ENCODE measurements around the gene BSN. TPM values are rescaled to one million over a fixed set of nuclear protein-coding genes. Genes with fewer than 3 reads are reported as not detected.

Gene BSN
- total and polyA plus RNA-seq, 9 donors: 0.44 to 1.2 (median 0.62) TPM

DNA sequence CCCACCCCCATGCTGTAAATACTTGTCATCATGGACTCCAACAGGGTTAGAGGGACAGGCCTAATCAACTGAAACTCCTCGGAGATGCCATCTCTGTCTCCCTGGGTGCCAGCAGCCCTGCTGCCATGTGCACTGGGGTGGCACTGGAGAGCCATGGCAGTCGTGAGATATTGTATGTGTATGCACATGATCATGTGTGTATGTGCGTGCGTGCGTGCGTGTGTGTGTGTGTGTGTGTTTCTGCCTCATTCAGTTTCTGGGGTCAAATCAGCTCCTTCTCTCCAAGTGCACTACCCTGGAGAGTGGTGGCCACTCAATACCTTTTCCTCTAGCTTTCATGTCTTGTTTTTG, 116.6 kb downstream of the BSN start:
- WGBS (ENCODE audit: insufficient coverage): no CpG with 5 or more reads among the region's 6 CpGs
- Histone ChIP-seq H3K9me3 (replicated peaks; ENCODE audit: control insufficient read depth, low read depth, low read length) (peaks cover 3% of the 10 kb centered on the region), H3K36me3 (ENCODE audit: control insufficient read depth, insufficient read depth, low read length) (peaks cover 3% of the 10 kb centered on the region), H3K27me3 (ENCODE audit: control insufficient read depth, insufficient read depth, low read length) (no peaks in the 10 kb centered on the region), H3K27ac (ENCODE audit: low read length) (no peak overlapping the region), H3K4me1 (ENCODE audit: control insufficient read depth, insufficient read depth, low read length) (peaks cover 32% of the 10 kb centered on the region), H3K4me3 (ENCODE audit: low read length) (no peak overlapping the region)
- DNase-seq: no peak

DNA sequence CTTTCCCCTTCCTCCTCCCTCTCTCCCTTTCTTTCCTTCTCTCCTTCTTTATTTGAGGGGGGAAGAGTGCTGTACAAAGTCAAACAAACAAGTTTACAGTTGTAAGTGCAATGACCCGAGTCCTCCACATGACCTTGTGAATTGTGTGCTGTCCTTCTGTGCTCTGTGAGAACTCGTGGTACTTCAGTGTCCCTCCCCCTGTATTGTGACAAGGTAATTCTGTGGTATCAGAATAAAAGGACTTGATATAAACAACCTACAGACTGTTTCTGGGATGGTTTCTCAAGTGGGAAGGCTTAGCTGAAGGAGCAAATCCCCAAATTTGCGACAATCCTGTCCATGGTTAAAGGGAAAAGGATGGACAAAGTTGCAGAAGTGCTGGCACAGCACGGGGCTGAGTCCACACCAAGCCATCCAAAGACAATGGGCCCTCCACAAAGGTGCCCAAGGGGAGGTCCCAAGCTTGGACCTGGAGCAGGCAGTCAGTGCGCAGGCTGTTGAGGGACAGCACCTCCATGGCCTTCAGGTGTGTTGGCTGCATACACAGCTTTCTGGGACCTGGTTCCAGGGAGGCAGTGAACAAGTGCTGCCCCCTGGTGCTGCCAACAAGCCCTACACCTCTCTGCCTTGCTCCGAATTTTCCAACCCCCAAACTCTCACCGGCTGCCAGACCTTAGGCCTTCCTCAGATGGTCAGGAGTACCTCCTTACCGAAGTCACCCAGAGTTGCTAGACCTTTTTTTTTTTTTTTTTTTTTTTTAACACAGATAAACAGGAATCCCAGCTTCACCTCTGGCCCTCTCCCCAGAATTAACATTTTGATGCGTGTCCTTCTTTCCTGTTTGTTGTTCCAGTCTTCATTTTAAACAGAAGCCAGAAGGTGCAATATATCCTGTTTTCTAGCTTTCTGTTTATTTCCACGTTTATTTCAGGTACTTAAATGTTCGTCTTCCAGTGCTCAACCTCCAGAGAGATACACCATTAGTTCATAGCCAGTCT, 117.3 kb downstream of the BSN start:
- Histone ChIP-seq H3K4me1 (ENCODE audit: control insufficient read depth, insufficient read depth, low read length) (peaks cover 30% of the 10 kb centered on the region), H3K27me3 (ENCODE audit: control insufficient read depth, insufficient read depth, low read length) (no peaks in the 10 kb centered on the region), H3K9me3 (replicated peaks; ENCODE audit: control insufficient read depth, low read depth, low read length) (peaks cover 3% of the 10 kb centered on the region), H3K36me3 (ENCODE audit: control insufficient read depth, insufficient read depth, low read length) (peaks cover 10% of the 10 kb centered on the region), H3K27ac (ENCODE audit: low read length) (no peak overlapping the region), H3K4me3 (ENCODE audit: low read length) (no peak overlapping the region)
- peak; percentile 73 for DNase-seq
- WGBS (ENCODE audit: insufficient coverage): 31% methylated on average over 8 of the region's 11 CpGs

DNA sequence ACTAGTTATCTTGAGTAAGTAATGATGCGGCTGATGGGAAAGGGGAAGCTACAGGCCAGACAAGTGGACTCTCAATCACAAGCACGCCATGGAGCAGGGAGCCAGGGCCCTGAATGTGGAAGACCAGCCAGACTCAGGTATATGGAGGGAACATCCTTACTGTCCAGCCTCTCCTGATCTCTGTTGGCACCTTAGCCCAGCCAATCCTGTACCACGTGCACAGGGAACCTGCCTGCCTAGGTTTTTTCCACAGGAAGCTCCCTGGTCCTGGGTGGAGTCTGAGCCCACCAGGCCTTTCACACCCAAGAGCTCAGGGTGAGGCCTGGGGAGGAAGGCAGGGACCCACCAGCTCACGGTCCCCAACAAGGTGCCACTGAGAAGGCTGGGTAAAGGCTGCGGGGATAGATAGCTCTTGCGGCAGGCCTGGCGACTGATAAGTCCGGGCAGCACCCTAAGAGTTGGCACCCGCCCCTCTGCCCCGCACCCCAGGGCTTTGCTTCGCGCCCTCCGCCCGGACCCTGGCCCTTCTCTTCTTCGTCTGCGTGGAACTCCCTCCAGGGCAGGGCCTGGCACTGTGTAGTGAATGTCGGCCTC, 118.9 kb downstream of the BSN start:
- Histone ChIP-seq H3K27me3 (ENCODE audit: control insufficient read depth, insufficient read depth, low read length) (no peaks in the 10 kb centered on the region), H3K36me3 (ENCODE audit: control insufficient read depth, insufficient read depth, low read length) (peaks cover 26% of the 10 kb centered on the region), H3K9me3 (replicated peaks; ENCODE audit: control insufficient read depth, low read depth, low read length) (peaks cover 3% of the 10 kb centered on the region), H3K4me1 (ENCODE audit: control insufficient read depth, insufficient read depth, low read length) (peaks cover 17% of the 10 kb centered on the region), H3K27ac (ENCODE audit: low read length) (peak overlapping the region; percentile 97), H3K4me3 (ENCODE audit: low read length) (peak overlapping the region; percentile 85)
- peak; percentile 30 for DNase-seq
- WGBS (ENCODE audit: insufficient coverage): 21% methylated on average over 14 of the region's 17 CpGs

DNA sequence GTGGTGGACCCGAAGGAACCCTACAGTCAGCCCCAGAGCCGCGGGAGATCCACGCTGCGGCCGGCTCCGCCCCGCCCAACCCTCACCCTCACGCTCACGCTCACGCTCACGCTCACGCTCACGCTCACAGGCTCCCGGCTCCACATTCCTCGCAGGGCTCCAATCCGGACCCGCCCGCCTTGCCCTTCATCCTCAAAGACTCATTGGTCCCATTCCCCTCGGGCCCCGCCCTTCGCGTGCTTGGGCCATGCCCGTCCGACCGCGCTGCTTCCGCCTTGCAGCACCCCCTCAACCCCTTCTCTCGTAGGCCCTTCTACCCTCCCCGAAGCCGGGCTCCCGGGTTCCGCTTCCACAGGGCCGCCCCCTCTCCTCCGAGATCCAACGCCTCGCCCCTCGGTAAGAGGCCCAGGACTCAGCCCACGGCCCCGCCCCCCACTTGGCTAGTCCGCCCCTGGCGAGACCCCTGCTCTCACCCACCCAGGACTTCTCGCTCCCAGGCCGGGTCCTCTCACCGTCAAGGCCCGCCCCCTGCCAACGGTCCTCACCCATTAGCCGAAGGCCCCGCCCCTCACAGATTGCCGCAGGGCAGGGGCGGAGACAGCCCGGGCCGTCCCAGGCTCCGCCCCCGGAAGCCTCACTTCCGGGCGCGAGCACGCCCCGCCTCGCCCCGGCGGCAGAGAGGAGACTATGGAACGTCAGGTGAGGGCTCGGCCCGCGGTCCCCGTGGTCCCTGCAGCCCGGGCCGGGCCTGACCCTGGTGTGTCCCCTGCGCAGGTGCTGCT, 119.6 kb downstream of the BSN start, which contains the start of gene APEH:
APEH (plus strand) TSS at position 637 of the 782 bp plus-strand sequence; CDS start at position 688, 51 bp downstream.
- H3K9me3 ChIP-seq (replicated peaks; ENCODE audit: control insufficient read depth, low read depth, low read length): peaks cover 3% of the 10 kb centered on the region
- DNase-seq: peak; percentile 96
- H3K27me3 ChIP-seq (ENCODE audit: control insufficient read depth, insufficient read depth, low read length): no peaks in the 10 kb centered on the region
- H3K36me3 ChIP-seq (ENCODE audit: control insufficient read depth, insufficient read depth, low read length): peaks cover 33% of the 10 kb centered on the region
- H3K4me3 ChIP-seq (ENCODE audit: low read length): peak within 1 kb of the TSS; percentile 85
- H3K27ac ChIP-seq (ENCODE audit: low read length): peak within 1 kb of the TSS; percentile 97
- WGBS (ENCODE audit: insufficient coverage): under 1% methylated on average over 70 of the region's 71 CpGs
- peaks cover 15% of the 10 kb centered on the region for H3K4me1 ChIP-seq (ENCODE audit: control insufficient read depth, insufficient read depth, low read length)

DNA sequence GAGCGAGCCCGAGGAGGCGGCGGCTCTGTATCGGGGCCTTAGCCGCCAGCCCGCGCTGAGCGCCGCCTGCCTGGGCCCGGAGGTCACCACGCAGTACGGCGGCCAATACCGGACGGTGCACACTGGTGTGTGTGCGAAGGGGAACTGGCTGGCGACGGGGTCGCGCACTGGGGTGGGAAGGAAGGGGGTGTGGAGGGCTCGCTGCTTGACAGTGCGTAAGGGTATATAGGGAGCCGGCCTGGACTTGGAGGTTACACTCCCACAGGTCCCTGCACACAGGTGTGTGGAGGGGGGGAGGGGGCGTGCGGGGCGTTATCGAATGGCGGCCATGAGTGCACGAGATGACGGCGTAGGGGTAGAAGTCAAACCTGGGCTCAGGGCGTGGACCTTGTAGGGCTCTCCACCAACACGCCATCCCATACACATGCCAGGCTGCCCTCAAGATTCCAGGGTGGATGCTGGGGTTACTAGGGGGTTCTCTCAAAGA, 120.3 kb downstream of the BSN start:
- DNase-seq: no peak
- 2% methylated on average over 23 of the region's 34 CpGs for WGBS (ENCODE audit: insufficient coverage)
- Histone ChIP-seq H3K9me3 (replicated peaks; ENCODE audit: control insufficient read depth, low read depth, low read length) (peaks cover 3% of the 10 kb centered on the region), H3K27me3 (ENCODE audit: control insufficient read depth, insufficient read depth, low read length) (no peaks in the 10 kb centered on the region), H3K4me3 (ENCODE audit: low read length) (peak overlapping the region; percentile 85), H3K4me1 (ENCODE audit: control insufficient read depth, insufficient read depth, low read length) (peaks cover 15% of the 10 kb centered on the region), H3K36me3 (ENCODE audit: control insufficient read depth, insufficient read depth, low read length) (peaks cover 40% of the 10 kb centered on the region), H3K27ac (ENCODE audit: low read length) (peak overlapping the region; percentile 97)

DNA sequence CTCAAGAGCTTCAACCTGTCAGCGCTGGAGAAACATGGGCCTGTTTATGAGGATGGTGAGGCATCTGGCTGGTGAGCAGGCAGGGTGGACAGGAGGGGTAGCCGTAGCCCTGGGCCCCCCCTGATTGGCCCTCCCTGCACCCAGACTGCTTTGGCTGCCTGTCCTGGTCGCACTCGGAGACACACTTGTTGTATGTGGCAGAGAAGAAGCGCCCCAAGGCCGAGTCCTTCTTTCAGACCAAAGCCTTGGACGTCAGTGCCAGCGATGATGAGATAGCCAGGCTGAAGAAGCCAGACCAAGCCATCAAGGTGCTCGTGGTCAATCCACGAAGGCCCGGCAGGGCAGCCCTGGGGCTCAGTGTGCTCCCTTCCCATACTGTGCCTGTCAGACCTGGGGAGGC, 121.6 kb downstream of the BSN start:
- Histone ChIP-seq H3K27me3 (ENCODE audit: control insufficient read depth, insufficient read depth, low read length) (no peaks in the 10 kb centered on the region), H3K4me3 (ENCODE audit: low read length) (no peak overlapping the region), H3K4me1 (ENCODE audit: control insufficient read depth, insufficient read depth, low read length) (peaks cover 15% of the 10 kb centered on the region), H3K27ac (ENCODE audit: low read length) (no peak overlapping the region), H3K9me3 (replicated peaks; ENCODE audit: control insufficient read depth, low read depth, low read length) (peaks cover 3% of the 10 kb centered on the region), H3K36me3 (ENCODE audit: control insufficient read depth, insufficient read depth, low read length) (peaks cover 53% of the 10 kb centered on the region)
- 94% methylated on average over 8 of the region's 11 CpGs for WGBS (ENCODE audit: insufficient coverage)
- no peak for DNase-seq

DNA sequence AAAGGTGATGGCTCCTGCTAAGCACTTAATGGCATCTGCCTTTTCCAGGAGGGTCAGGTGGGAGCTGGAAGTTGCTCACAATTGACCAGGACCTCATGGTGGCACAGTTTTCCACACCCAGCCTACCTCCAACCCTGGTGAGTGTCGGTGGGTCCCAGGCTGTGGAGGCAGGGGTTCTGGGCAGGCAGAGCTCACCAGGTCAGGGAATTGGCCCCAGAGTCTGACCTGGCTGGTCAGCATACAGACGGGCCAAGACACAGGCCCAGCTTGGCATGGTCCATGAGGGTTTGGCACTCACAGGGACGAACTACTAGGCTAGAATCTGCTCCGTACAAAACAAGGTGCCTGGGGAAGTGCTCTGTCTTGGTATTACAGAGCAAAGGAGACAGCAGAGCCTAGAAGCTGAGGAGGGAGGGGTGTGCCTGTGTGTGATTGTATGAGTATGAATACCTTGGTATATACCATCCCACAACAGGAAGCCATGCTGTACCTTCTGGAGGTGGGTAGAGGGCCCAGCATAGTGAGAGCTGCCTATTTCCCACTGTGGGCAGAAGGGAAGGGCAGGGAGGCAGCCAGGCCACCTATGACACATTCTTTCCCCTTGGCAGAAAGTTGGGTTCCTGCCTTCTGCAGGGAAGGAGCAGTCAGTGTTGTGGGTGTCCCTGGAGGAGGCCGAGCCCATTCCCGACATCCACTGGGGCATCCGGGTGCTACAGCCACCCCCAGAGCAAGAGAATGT, 126.4 kb downstream of the BSN start:
- Histone ChIP-seq H3K9me3 (replicated peaks; ENCODE audit: control insufficient read depth, low read depth, low read length) (no peaks in the 10 kb centered on the region), H3K27me3 (ENCODE audit: control insufficient read depth, insufficient read depth, low read length) (peaks cover 15% of the 10 kb centered on the region)
- 82% methylated on average over 6 of the region's 7 CpGs for WGBS (ENCODE audit: insufficient coverage)

DNA sequence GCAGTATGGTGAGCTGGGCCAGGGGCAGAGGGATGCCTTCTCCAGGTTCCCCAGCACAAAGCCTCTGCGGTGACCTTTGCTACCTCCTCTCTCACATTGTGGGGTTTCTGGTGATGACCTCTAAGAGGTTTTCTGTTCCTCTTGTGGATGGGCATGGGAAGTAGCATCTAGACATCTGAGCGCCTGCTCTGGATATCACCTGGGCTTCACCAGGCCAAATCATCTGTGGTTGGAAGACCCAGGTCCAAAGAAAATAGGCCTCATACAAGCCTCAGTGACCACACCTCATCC, 126.9 kb downstream of the BSN start:
- Histone ChIP-seq H3K9me3 (replicated peaks; ENCODE audit: control insufficient read depth, low read depth, low read length) (no peaks in the 10 kb centered on the region), H3K27me3 (ENCODE audit: control insufficient read depth, insufficient read depth, low read length) (peaks cover 18% of the 10 kb centered on the region), H3K4me1 (ENCODE audit: control insufficient read depth, insufficient read depth, low read length) (peaks cover under 1% of the 10 kb centered on the region), H3K36me3 (ENCODE audit: control insufficient read depth, insufficient read depth, low read length) (peaks cover 83% of the 10 kb centered on the region), H3K27ac (ENCODE audit: low read length) (no peak overlapping the region), H3K4me3 (ENCODE audit: low read length) (no peak overlapping the region)
- 100% methylated on average over 1 of the region's 2 CpGs for WGBS (ENCODE audit: insufficient coverage)
- DNase-seq: no peak

More for the DNA sequence above, 126.4 kb downstream of the BSN start:
- no peaks in the 10 kb centered on the region for H3K4me1 ChIP-seq (ENCODE audit: control insufficient read depth, insufficient read depth, low read length)
- H3K4me3 ChIP-seq (ENCODE audit: low read length): no peak overlapping the region
- no peak overlapping the region for H3K27ac ChIP-seq (ENCODE audit: low read length)
- H3K36me3 ChIP-seq (ENCODE audit: control insufficient read depth, insufficient read depth, low read length): peaks cover 88% of the 10 kb centered on the region
- DNase-seq: no peak

DNA sequence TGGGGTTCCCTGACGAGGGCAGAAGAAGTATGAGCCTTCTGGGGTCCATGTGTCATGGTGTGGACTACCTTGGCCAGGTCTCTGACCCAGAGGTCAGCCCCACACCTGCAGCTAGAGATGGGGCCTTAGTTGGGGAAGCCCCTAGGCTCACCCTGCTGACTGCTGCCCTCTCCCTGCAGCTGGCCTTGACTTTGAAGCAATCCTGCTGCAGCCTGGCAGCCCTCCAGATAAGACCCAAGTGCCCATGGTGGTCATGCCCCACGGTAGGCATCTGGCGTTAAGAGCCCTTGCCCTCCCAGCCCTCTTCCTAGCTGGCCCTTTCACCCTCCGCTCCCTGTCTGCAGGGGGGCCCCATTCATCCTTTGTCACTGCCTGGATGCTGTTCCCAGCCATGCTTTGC, 127.3 kb downstream of the BSN start:
- peaks cover 79% of the 10 kb centered on the region for H3K36me3 ChIP-seq (ENCODE audit: control insufficient read depth, insufficient read depth, low read length)
- no peak overlapping the region for H3K4me3 ChIP-seq (ENCODE audit: low read length)
- WGBS (ENCODE audit: insufficient coverage): 89% methylated on average over 3 of the region's 4 CpGs
- peaks cover 22% of the 10 kb centered on the region for H3K27me3 ChIP-seq (ENCODE audit: control insufficient read depth, insufficient read depth, low read length)
- H3K27ac ChIP-seq (ENCODE audit: low read length): no peak overlapping the region
- peaks cover 4% of the 10 kb centered on the region for H3K4me1 ChIP-seq (ENCODE audit: control insufficient read depth, insufficient read depth, low read length)
- no peak for DNase-seq
- no peaks in the 10 kb centered on the region for H3K9me3 ChIP-seq (replicated peaks; ENCODE audit: control insufficient read depth, low read depth, low read length)

Measured in muscle of leg (tissue), 11 donors.